HG02623 (cell line): Measurements from ENCODE around the gene HBA1.
"Not testable (repeated sequence)": the region's sequence is repeated elsewhere in the genome, so short reads cannot be mapped to it uniquely, and the experiment has no call there.

ENCODE experiments used
- ATAC-seq: cut with Tn5 transposase; IDR thresholded peaks from one replicate; pipeline ENCODE4 v1.9.1; 2021; ENCODE audit warnings: moderate library complexity; ENCODE audit not compliant: unreplicated experiment

The HBA1 gene

GRCh38 chr16:173928-174769 is 2.3 kb upstream of the HBA1 start:
- ATAC-seq = not testable (repeated sequence)

- no peak for ATAC-seq
These were observed 1.2 kb upstream of the HBA1 start for GRCh38 chr16:175011-175949.

- ATAC-seq = not testable (repeated sequence)
These were observed 474 bp upstream of the HBA1 start for GRCh38 chr16:176006-176405.

DNA sequence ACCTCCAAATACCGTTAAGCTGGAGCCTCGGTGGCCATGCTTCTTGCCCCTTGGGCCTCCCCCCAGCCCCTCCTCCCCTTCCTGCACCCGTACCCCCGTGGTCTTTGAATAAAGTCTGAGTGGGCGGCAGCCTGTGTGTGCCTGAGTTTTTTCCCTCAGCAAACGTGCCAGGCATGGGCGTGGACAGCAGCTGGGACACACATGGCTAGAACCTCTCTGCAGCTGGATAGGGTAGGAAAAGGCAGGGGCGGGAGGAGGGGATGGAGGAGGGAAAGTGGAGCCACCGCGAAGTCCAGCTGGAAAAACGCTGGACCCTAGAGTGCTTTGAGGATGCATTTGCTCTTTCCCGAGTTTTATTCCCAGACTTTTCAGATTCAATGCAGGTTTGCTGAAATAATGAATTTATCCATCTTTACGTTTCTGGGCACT is 928 bp downstream of the HBA1 start:
- no peak for ATAC-seq

DNA sequence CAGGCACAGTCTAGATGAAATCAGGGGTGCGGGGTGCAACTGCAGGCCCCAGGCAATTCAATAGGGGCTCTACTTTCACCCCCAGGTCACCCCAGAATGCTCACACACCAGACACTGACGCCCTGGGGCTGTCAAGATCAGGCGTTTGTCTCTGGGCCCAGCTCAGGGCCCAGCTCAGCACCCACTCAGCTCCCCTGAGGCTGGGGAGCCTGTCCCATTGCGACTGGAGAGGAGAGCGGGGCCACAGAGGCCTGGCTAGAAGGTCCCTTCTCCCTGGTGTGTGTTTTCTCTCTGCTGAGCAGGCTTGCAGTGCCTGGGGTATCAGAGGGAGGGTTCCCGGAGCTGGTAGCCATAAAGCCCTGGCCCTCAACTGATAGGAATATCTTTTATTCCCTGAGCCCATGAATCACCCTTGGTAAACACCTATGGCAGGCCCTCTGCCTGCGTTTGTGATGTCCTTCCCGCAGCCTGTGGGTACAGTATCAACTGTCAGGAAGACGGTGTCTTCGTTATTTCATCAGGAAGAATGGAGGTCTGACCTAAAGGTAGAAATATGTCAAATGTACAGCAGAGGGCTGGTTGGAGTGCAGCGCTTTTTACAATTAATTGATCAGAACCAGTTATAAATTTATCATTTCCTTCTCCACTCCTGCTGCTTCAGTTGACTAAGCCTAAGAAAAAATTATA is 1.6 kb downstream of the HBA1 start:
- ATAC-seq = no peak

DNA sequence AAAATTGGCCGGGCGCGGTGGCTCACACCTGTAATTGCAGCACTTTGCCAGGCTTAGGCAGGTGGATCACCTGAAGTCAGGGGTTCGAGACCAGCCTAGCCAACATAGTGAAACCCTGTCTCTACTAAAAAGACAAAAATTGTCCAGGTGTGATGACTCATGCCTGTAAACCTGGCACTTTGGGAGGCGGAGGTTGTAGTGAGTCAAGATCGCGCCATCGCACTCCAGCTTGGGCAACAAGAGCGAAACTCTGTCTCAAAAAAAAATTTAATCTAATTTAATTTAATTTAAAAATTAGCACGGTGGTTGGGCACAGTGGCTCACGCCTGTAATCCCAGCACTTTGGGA is 2.2 kb downstream of the HBA1 start:
- ATAC-seq = no peak

- no peak for ATAC-seq
These were observed 3.0 kb downstream of the HBA1 start for GRCh38 chr16:179211-180092.

DNA sequence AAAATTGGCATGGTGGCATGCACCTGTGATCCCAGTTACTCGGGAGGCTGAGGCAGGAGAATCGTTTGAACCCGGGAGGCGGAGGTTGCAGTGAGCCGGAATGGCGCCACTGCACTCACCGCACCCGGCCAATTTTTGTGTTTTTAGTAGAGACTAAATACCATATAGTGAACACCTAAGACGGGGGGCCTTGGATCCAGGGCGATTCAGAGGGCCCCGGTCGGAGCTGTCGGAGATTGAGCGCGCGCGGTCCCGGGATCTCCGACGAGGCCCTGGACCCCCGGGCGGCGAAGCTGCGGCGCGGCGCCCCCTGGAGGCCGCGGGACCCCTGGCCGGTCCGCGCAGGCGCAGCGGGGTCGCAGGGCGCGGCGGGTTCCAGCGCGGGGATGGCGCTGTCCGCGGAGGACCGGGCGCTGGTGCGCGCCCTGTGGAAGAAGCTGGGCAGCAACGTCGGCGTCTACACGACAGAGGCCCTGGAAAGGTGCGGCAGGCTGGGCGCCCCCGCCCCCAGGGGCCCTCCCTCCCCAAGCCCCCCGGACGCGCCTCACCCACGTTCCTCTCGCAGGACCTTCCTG is 3.7 kb downstream of the HBA1 start, which contains the start of gene HBQ1:
Gene HBQ1 (plus strand): TSS at position 359 of the 575 bp plus-strand sequence. CDS start 28 bp downstream, at position 387.
- ATAC-seq = no peak

DNA sequence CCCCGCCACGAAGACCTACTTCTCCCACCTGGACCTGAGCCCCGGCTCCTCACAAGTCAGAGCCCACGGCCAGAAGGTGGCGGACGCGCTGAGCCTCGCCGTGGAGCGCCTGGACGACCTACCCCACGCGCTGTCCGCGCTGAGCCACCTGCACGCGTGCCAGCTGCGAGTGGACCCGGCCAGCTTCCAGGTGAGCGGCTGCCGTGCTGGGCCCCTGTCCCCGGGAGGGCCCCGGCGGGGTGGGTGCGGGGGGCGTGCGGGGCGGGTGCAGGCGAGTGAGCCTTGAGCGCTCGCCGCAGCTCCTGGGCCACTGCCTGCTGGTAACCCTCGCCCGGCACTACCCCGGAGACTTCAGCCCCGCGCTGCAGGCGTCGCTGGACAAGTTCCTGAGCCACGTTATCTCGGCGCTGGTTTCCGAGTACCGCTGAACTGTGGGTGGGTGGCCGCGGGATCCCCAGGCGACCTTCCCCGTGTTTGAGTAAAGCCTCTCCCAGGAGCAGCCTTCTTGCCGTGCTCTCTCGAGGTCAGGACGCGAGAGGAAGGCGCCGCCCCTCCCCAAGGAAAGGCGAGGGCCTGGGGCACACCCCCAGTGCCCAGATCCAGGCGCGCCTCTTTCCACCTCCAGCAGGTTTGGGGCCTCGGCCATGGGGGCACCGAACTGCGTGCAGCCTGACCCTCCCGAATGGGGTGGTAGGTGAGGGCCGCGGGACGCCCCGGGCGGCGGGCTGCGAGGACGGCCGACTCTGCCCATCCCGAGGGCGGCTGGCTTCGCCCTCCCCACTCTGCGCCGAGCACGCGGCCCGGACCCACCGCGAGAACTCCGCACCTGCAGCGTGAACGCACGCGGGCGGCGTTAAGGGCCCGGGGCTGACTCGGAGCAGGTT is 4.4 kb downstream of the HBA1 start:
- ATAC-seq = no peak

DNA sequence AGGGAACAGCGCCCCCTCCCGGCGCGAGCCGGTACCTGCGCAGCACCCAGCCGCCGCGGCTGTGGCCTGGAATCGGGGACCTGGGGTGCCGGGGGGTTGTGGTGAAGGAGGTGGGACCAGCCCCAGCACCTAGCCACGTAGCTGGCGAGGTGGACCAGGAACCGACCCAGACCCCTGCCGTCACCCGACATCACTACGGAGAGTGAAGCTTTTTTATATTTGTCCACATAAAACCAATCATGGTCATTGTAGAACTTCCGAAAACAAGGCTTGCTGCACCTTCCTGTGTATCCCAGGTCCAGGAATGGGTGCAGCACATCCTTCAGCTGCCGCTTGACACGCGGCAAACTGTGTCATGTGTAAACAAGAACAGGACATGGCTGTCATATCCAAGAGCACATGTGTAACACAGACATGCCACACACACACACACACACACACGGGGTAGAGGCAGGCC is 5.1 kb downstream of the HBA1 start:
- no peak for ATAC-seq

- ATAC-seq = no peak
These were observed 6.5 kb downstream of the HBA1 start for GRCh38 chr16:183005-183404.

- ATAC-seq = no peak
These were observed 8.7 kb downstream of the HBA1 start for GRCh38 chr16:185213-185612.

GRCh38 chr16:185691-186090 is 9.2 kb downstream of the HBA1 start:
- ATAC-seq = no peak

DNA sequence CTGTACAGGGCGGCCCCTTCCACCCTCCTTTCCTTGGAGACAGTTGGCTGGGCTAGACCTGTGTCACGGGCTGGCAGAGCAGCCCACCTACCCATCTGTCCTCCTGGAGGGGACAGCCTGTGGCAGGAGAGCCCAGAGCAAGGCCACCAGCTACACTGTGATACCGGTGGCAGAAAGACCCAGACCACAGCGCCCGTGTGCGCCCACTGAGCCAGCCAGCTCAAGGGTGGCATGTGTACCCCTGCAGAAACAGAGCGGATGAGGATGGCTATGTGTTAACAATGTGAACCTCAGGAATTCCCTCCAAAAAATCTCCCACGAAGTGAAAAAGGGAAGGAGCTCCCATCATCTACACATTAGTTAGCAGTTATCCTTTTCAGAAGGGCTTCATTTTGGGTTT is 10.8 kb downstream of the HBA1 start:
- no peak for ATAC-seq

DNA sequence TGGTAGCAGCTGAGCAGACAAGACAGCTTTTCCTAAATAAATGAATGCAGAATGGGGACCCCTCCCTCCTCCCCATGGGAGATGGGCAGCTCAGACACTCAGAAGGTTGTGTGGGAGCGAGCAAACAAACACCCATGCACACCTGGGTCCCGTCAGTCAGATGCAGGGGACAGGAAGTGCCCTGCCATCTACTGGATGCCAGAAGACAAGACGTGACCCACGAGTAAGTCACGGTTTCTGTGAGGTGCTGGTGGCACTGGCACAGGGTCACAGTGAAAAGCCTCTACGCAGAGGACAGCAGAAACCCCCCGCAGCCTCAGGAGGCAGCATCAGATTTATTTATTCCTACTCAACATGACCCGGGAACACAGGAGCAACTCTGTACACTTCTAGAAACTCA is 12.2 kb downstream of the HBA1 start:
- no peak for ATAC-seq

- ATAC-seq = no peak
These were observed 13.2 kb downstream of the HBA1 start for GRCh38 chr16:189604-190186.

- no peak for ATAC-seq
These were observed 15.4 kb downstream of the HBA1 start for GRCh38 chr16:191831-192230.

DNA sequence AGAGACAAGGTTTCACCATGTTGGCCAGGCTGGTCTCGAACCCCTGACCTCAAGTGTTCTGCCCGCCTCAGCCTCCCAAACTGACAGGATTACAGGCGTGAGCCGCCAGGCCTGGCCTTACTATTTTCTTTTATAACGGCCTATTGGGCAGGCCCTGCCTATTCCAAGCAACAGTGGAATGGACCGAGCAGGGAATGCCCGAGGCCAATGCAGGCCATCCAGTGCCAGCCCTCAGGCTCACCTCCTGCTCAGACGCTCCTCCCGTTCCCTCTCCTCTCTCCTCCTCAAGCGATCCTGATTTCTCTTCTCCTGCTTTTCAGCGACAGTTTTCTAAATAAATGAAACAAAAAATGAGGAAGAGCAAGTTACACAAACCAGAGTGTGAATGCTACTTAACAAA is 16.2 kb downstream of the HBA1 start:
- ATAC-seq = no peak
